PFSK-1 (cell line): ENCODE measurements around the gene SLC22A12.

Source experiments
- POLR2AphosphoS5 ChIP-seq: IDR thresholded peaks from 2 replicates; pipeline ENCODE4 v1.6.1; 2012; ENCODE audit warnings: low read depth, mild to moderate bottlenecking, control low read depth, low read length, moderate library complexity
- SIN3A ChIP-seq: IDR thresholded peaks from 2 replicates; pipeline ENCODE4 v1.6.1; 2012; ENCODE audit warnings: mild to moderate bottlenecking, low read length, moderate library complexity, borderline replicate concordance; ENCODE audit not compliant: insufficient read depth
- TAF1 ChIP-seq: IDR thresholded peaks from 2 replicates; pipeline ENCODE4 v1.6.1; 2012; ENCODE audit warnings: low read length, control low read depth, borderline replicate concordance; ENCODE audit not compliant: insufficient read depth

DNA sequence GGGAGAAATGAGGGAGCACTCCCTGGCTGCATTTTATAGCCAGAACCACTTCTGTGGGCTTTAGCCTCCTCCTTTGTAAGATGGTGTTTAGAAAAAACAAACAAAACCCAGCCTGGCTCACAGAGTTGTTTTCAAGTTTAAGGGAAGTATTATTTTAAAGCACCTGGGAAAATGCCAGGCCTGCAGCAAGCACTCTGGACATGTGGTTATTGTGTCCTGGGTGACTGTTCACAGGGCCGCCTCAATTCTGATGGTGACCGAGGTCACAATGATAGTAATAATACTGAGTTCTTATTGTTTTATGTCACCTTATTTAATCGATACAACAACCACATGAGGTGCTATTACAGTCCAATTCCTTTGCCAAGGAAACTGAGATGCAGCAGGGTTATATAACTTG, 20.7 kb upstream of the SLC22A12 start:
- no peak for TF ChIP-seq POLR2AphosphoS5
- no peak for TF ChIP-seq TAF1
- no peak for TF ChIP-seq SIN3A
